ENCODE data around the gene SUSD4.

SUSD4 gene

GRCh38 chr1:223355699-223356098 is 8.3 kb downstream of the SUSD4 start:
- H3K36me3 ChIP-seq (ENCODE audit: insufficient read depth, low read length), result no peaks in the 10 kb centered on the region
- H3K4me1 ChIP-seq (ENCODE audit: control insufficient read depth, insufficient read depth, low read length, unreplicated experiment), result no peaks in the 10 kb centered on the region
- H3K4me3 ChIP-seq (ENCODE audit: low read depth, low read length), result no peak overlapping the region
- no peak overlapping the region for H3K27ac ChIP-seq (ENCODE audit: low read depth, low read length)
- no peaks in the 10 kb centered on the region for H3K79me2 ChIP-seq (ENCODE audit: control insufficient read depth, insufficient read depth, low read length, unreplicated experiment)
- H3K27me3 ChIP-seq (ENCODE audit: insufficient read depth, low read length), result peaks cover 96% of the 10 kb centered on the region
- H2AFZ ChIP-seq (ENCODE audit: low read length, unreplicated experiment), result no peak overlapping the region

DNA sequence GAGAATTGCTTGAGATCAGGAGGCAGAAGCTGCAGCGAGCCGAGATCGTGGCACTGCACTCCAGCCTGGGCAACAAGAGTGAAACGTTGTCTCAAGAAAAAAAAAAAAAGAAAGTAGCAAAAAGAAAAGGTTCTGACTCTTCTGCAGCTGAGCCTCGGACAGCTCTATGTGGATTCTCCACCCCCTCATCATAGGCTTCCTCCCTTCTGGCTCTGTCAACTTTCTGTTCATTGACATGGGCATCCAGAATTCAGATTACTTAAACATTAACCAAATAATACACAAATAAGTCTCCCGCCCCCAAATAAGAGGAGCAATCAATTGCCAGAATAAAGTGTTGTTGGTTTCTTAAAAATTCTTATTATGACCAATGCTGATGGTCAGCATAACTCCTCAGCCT is 10.0 kb downstream of the SUSD4 start:
- no peaks in the 10 kb centered on the region for H3K4me1 ChIP-seq (ENCODE audit: control insufficient read depth, insufficient read depth, low read length, unreplicated experiment)
- peaks cover 87% of the 10 kb centered on the region for H3K27me3 ChIP-seq (ENCODE audit: insufficient read depth, low read length)

GRCh38 chr1:223352944-223353343 is 11.0 kb downstream of the SUSD4 start:
- H3K27me3 ChIP-seq (ENCODE audit: insufficient read depth, low read length), result peaks cover 83% of the 10 kb centered on the region
- H3K4me1 ChIP-seq (ENCODE audit: control insufficient read depth, insufficient read depth, low read length, unreplicated experiment), result no peaks in the 10 kb centered on the region
- no peaks in the 10 kb centered on the region for H3K36me3 ChIP-seq (ENCODE audit: insufficient read depth, low read length)
- no peaks in the 10 kb centered on the region for H3K79me2 ChIP-seq (ENCODE audit: control insufficient read depth, insufficient read depth, low read length, unreplicated experiment)
- H3K4me3 ChIP-seq (ENCODE audit: low read depth, low read length), result no peak overlapping the region
- H3K27ac ChIP-seq (ENCODE audit: low read depth, low read length), result no peak overlapping the region
- no peak overlapping the region for H2AFZ ChIP-seq (ENCODE audit: low read length, unreplicated experiment)

More for the DNA sequence above, 10.0 kb downstream of the SUSD4 start:
- H3K4me3 ChIP-seq (ENCODE audit: low read depth, low read length), result no peak overlapping the region
- H2AFZ ChIP-seq (ENCODE audit: low read length, unreplicated experiment), result no peak overlapping the region
- no peaks in the 10 kb centered on the region for H3K36me3 ChIP-seq (ENCODE audit: insufficient read depth, low read length)
- no peak overlapping the region for H3K27ac ChIP-seq (ENCODE audit: low read depth, low read length)
- no peaks in the 10 kb centered on the region for H3K79me2 ChIP-seq (ENCODE audit: control insufficient read depth, insufficient read depth, low read length, unreplicated experiment)

DNA sequence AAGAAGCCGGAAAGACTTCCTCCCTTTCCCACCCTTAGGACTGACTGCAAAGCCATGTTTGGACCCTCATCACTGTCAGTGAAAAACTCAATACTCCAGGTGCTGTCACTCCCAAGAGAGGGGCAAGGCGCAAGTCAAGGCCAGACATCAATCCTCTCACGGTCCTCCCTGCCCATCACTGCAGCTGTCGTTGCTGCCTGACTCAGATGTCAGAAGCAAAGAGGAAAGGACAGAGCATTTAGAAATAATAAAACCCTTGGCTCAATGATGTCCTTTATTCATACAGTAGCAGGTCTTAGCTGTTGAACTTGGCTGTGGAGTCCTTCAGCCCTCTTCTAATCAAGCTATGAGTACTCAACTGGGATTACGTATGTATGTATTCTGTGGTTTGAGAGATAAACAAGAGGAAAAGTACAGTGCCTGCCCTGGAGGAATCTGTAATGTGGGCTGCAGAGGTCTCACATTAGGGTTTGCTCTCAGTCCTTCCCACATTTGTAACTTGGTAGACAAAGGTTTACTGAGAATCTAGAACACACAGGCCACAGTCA is 13.5 kb downstream of the SUSD4 start:
- no peaks in the 10 kb centered on the region for H3K79me2 ChIP-seq (ENCODE audit: control insufficient read depth, insufficient read depth, low read length, unreplicated experiment)

DNA sequence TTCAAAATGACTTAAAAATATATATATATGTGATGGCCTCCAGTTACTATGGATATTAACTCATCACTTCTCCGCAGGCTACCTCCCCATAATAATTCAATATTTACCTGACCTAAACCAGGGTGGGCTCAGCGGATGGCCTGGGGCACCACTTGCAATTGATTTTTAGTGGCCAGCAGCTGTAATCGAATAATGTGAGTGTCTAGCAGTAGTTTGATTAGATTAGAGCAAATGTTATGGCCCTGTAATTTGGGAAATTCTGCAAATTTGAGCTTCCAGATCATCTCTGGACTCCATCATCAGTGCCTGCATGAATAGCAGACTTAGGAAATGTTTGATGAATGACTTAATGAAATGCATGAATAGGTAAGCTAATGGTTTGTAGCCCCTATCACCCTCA is 14.7 kb downstream of the SUSD4 start:
- H3K4me3 ChIP-seq (ENCODE audit: low read depth, low read length), result no peak overlapping the region
- H2AFZ ChIP-seq (ENCODE audit: low read length, unreplicated experiment), result no peak overlapping the region
- no peaks in the 10 kb centered on the region for H3K4me1 ChIP-seq (ENCODE audit: control insufficient read depth, insufficient read depth, low read length, unreplicated experiment)
- peaks cover 54% of the 10 kb centered on the region for H3K27me3 ChIP-seq (ENCODE audit: insufficient read depth, low read length)
- H3K36me3 ChIP-seq (ENCODE audit: insufficient read depth, low read length), result no peaks in the 10 kb centered on the region
- no peaks in the 10 kb centered on the region for H3K79me2 ChIP-seq (ENCODE audit: control insufficient read depth, insufficient read depth, low read length, unreplicated experiment)
- no peak overlapping the region for H3K27ac ChIP-seq (ENCODE audit: low read depth, low read length)

More for the DNA sequence above, 13.5 kb downstream of the SUSD4 start:
- H3K4me1 ChIP-seq (ENCODE audit: control insufficient read depth, insufficient read depth, low read length, unreplicated experiment), result no peaks in the 10 kb centered on the region
- no peaks in the 10 kb centered on the region for H3K36me3 ChIP-seq (ENCODE audit: insufficient read depth, low read length)
- H3K27me3 ChIP-seq (ENCODE audit: insufficient read depth, low read length), result peaks cover 61% of the 10 kb centered on the region
- no peak overlapping the region for H2AFZ ChIP-seq (ENCODE audit: low read length, unreplicated experiment)
- no peak overlapping the region for H3K27ac ChIP-seq (ENCODE audit: low read depth, low read length)
- no peak overlapping the region for H3K4me3 ChIP-seq (ENCODE audit: low read depth, low read length)

- H3K36me3 ChIP-seq (ENCODE audit: insufficient read depth, low read length), result no peaks in the 10 kb centered on the region
- H3K79me2 ChIP-seq (ENCODE audit: control insufficient read depth, insufficient read depth, low read length, unreplicated experiment), result no peaks in the 10 kb centered on the region
- peaks cover 53% of the 10 kb centered on the region for H3K27me3 ChIP-seq (ENCODE audit: insufficient read depth, low read length)
- no peaks in the 10 kb centered on the region for H3K4me1 ChIP-seq (ENCODE audit: control insufficient read depth, insufficient read depth, low read length, unreplicated experiment)
- no peak overlapping the region for H3K27ac ChIP-seq (ENCODE audit: low read depth, low read length)
- no peak overlapping the region for H3K4me3 ChIP-seq (ENCODE audit: low read depth, low read length)
- H2AFZ ChIP-seq (ENCODE audit: low read length, unreplicated experiment), result no peak overlapping the region
These were observed 15.5 kb downstream of the SUSD4 start for GRCh38 chr1:223348439-223348838.

DNA sequence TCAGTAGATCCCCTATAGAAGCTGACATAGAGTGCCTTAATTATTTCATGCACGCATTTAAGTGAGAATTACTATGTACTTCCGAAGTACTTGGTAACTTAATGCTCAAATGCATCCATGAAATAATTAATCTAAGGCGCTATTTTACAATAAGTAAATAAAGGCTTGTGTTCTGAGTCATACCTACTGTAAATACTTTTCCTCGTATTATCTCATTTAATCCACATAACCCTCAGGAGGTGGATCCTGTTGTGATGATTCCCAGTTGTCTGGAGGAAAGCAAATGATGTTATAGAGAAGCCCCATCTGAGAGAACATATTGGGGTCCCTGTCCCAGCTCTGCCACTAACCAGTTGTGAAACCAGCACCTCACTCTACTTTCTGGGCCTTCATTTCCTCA is 16.4 kb downstream of the SUSD4 start:
- Histone ChIP-seq H3K27me3 (ENCODE audit: insufficient read depth, low read length) (peaks cover 49% of the 10 kb centered on the region), H3K36me3 (ENCODE audit: insufficient read depth, low read length) (no peaks in the 10 kb centered on the region), H3K79me2 (ENCODE audit: control insufficient read depth, insufficient read depth, low read length, unreplicated experiment) (no peaks in the 10 kb centered on the region), H3K4me3 (ENCODE audit: low read depth, low read length) (no peak overlapping the region), H3K4me1 (ENCODE audit: control insufficient read depth, insufficient read depth, low read length, unreplicated experiment) (no peaks in the 10 kb centered on the region), H2AFZ (ENCODE audit: low read length, unreplicated experiment) (no peak overlapping the region), H3K27ac (ENCODE audit: low read depth, low read length) (no peak overlapping the region)

DNA sequence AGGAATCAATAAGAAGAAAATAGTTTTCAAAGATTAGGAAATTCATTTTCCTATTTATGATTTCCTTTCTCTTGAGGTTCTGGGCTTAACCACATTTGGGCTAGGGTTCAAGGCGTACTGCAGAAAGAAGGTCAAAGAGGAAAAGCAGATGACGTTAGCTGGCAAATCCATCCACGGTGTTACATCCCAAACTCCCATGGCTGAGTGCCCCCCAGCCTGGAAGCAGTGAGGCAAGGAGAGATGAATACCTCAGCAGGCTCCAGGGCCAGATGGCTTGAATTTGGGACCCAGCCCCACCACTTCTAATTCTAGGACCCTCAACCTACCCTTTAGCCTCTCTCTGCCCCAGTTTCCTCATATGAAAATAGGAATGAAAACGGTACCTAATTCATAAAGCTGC is 17.7 kb downstream of the SUSD4 start:
- H2AFZ ChIP-seq (ENCODE audit: low read length, unreplicated experiment), result no peak overlapping the region
- H3K27me3 ChIP-seq (ENCODE audit: insufficient read depth, low read length), result peaks cover 41% of the 10 kb centered on the region
- no peak overlapping the region for H3K4me3 ChIP-seq (ENCODE audit: low read depth, low read length)
- no peaks in the 10 kb centered on the region for H3K4me1 ChIP-seq (ENCODE audit: control insufficient read depth, insufficient read depth, low read length, unreplicated experiment)
- H3K27ac ChIP-seq (ENCODE audit: low read depth, low read length), result no peak overlapping the region
- no peaks in the 10 kb centered on the region for H3K79me2 ChIP-seq (ENCODE audit: control insufficient read depth, insufficient read depth, low read length, unreplicated experiment)
- H3K36me3 ChIP-seq (ENCODE audit: insufficient read depth, low read length), result no peaks in the 10 kb centered on the region

DNA sequence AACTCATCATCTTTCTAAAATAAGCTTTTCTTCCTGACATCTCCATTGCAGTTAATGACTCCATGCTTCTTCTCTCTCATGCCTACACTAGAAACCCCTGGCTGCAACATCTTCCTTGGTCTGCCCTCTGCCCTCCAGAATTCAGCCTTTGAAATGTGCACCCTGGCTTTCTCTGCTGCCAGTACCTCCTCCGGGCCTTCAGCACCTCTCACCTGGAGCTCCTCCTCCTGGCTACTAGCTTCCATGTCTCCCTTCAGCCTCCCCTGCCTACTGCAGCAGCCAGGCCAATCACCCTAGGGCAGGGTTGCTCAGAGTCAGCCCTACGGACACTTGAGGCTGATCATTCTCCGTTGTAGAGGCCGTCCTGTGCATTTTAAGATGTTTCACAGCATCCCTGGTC is 18.3 kb downstream of the SUSD4 start:
- Histone ChIP-seq H3K27ac (ENCODE audit: low read depth, low read length) (no peak overlapping the region), H3K27me3 (ENCODE audit: insufficient read depth, low read length) (peaks cover 35% of the 10 kb centered on the region), H3K79me2 (ENCODE audit: control insufficient read depth, insufficient read depth, low read length, unreplicated experiment) (no peaks in the 10 kb centered on the region), H3K4me1 (ENCODE audit: control insufficient read depth, insufficient read depth, low read length, unreplicated experiment) (no peaks in the 10 kb centered on the region), H3K4me3 (ENCODE audit: low read depth, low read length) (no peak overlapping the region), H2AFZ (ENCODE audit: low read length, unreplicated experiment) (no peak overlapping the region), H3K36me3 (ENCODE audit: insufficient read depth, low read length) (no peaks in the 10 kb centered on the region)

GRCh38 chr1:223344491-223344890 is 19.5 kb downstream of the SUSD4 start:
- H3K36me3 ChIP-seq (ENCODE audit: insufficient read depth, low read length), result no peaks in the 10 kb centered on the region
- H2AFZ ChIP-seq (ENCODE audit: low read length, unreplicated experiment), result no peak overlapping the region

DNA sequence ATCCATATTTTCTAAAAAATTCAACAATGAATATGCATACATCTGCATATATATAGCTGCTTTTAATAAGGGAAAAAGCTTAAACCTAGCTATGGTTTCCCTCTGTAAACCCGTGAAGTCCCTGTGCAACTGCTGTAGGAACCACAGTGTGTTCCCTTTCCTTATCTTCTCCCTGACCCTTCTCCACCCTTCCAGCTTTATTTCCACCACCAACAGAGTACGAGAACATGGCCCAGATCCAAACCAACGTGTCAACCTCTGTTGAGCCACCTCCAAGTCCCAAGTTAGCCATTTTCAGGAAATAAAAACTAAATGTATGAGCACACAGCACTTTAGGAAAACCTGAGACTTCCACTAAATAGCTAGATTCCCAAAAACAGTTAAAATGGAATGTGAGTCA is 20.3 kb downstream of the SUSD4 start:
- Histone ChIP-seq H3K27ac (ENCODE audit: low read depth, low read length) (no peak overlapping the region), H3K4me1 (ENCODE audit: control insufficient read depth, insufficient read depth, low read length, unreplicated experiment) (no peaks in the 10 kb centered on the region), H3K4me3 (ENCODE audit: low read depth, low read length) (no peak overlapping the region), H2AFZ (ENCODE audit: low read length, unreplicated experiment) (no peak overlapping the region), H3K79me2 (ENCODE audit: control insufficient read depth, insufficient read depth, low read length, unreplicated experiment) (no peaks in the 10 kb centered on the region), H3K27me3 (ENCODE audit: insufficient read depth, low read length) (peaks cover 31% of the 10 kb centered on the region), H3K36me3 (ENCODE audit: insufficient read depth, low read length) (no peaks in the 10 kb centered on the region)

More at GRCh38 chr1:223344491-223344890, 19.5 kb downstream of the SUSD4 start:
- Histone ChIP-seq H3K27ac (ENCODE audit: low read depth, low read length) (no peak overlapping the region), H3K4me1 (ENCODE audit: control insufficient read depth, insufficient read depth, low read length, unreplicated experiment) (no peaks in the 10 kb centered on the region), H3K27me3 (ENCODE audit: insufficient read depth, low read length) (peaks cover 26% of the 10 kb centered on the region), H3K79me2 (ENCODE audit: control insufficient read depth, insufficient read depth, low read length, unreplicated experiment) (no peaks in the 10 kb centered on the region), H3K4me3 (ENCODE audit: low read depth, low read length) (no peak overlapping the region)

Data from ACC112 (cell line).